CD14-positive monocyte (primary cell): ENCODE data around the gene HOXB1. TPM values are rescaled to one million over a fixed set of nuclear protein-coding genes. Genes with fewer than 3 reads are reported as not detected.
A peak's percentile ranks its signal among the peaks of the same experiment; 100 is the strongest.

Experiments
- DNase-seq, 3 donors: peaks; one replicate each; pipeline ENCODE4 v3.0.0-alpha.2; 2011 to 2022
- H2AFZ ChIP-seq: 2 replicates; pipeline ENCODE4 v1.6.0; 2012; ENCODE audit warnings: mild to moderate bottlenecking, low read depth, low read length, inconsistent platforms; ENCODE audit not compliant: insufficient read depth, poor library complexity, severe bottlenecking
- H3K27ac ChIP-seq, 2 donors: 1 replicate in 1 of 2; 2 replicates in 1 of 2; pipeline ENCODE4 v1.5.1; 2012 to 2013; ENCODE audit warnings: low read length in 2 of 2, control low read depth in 1 of 2, inconsistent platforms in 1 of 2, low read depth in 1 of 2, mild to moderate bottlenecking in 1 of 2
- H3K27me3 ChIP-seq, 2 donors: one replicate each; pipeline versions ENCODE4 v1.6.0 to v1.6.1; 2011 to 2013; ENCODE audit warnings: low read length in 2 of 2; ENCODE audit not compliant: control insufficient read depth in 2 of 2, insufficient read depth in 2 of 2
- H3K36me3 ChIP-seq, 2 donors: replicated peaks in 1 of 2; 1 replicate in 1 of 2; 2 replicates in 1 of 2; pipeline versions ENCODE4 v1.5.1 to v1.6.1; 2012 to 2013; ENCODE audit warnings: low read length in 2 of 2, control low read depth in 1 of 2, inconsistent platforms in 1 of 2, mild to moderate bottlenecking in 1 of 2; ENCODE audit not compliant: insufficient read depth in 2 of 2, control insufficient read depth in 1 of 2
- H3K4me1 ChIP-seq, 2 donors: 1 replicate in 1 of 2; 2 replicates in 1 of 2; pipeline versions ENCODE4 v1.5.1 to v1.6.1; 2012 to 2013; ENCODE audit warnings: low read length in 2 of 2, control low read depth in 1 of 2, inconsistent platforms in 1 of 2, mild to moderate bottlenecking in 1 of 2, moderate library complexity in 1 of 2; ENCODE audit not compliant: insufficient read depth in 2 of 2, control insufficient read depth in 1 of 2
- H3K4me2 ChIP-seq: replicated peaks from 2 replicates; pipeline ENCODE3; 2012; ENCODE audit warnings: low read length, moderate library complexity, mild to moderate bottlenecking; ENCODE audit not compliant: poor library complexity, severe bottlenecking; ENCODE audit errors: extremely low read depth
- H3K4me3 ChIP-seq, 3 experiments: fragments of 200-600 bp in 1 of 3; sonication (generic) in 1 of 3; replicated peaks in 1 of 3; 1 replicate in 2 of 3; 2 replicates in 1 of 3; pipeline ENCODE4 v1.5.1; 2011 to 2013; ENCODE audit warnings: low read length in 3 of 3, mild to moderate bottlenecking in 3 of 3, control low read depth in 2 of 3, low read depth in 2 of 3, inconsistent platforms in 1 of 3, moderate library complexity in 1 of 3
- H3K79me2 ChIP-seq: 2 replicates; pipeline ENCODE4 v1.6.0; 2012; ENCODE audit warnings: mild to moderate bottlenecking, control low read depth, inconsistent platforms, low read length, moderate library complexity; ENCODE audit not compliant: insufficient read depth
- H3K9ac ChIP-seq: 2 replicates; pipeline ENCODE4 v1.6.0; 2017; ENCODE audit warnings: low read length, mild to moderate bottlenecking; ENCODE audit not compliant: insufficient read depth, poor library complexity, severe bottlenecking
- H3K9me3 ChIP-seq, 2 donors: replicated peaks in 1 of 2; 1 replicate in 1 of 2; 2 replicates in 1 of 2; pipeline versions ENCODE4 v1.5.1 to v1.6.1; 2012 to 2013; ENCODE audit warnings: low read length in 2 of 2, control low read depth in 1 of 2; ENCODE audit not compliant: control insufficient read depth in 1 of 2, insufficient read depth in 1 of 2
- H4K20me1 ChIP-seq: 2 replicates; pipeline ENCODE4 v1.6.0; 2012; ENCODE audit warnings: mild to moderate bottlenecking, low read length, control low read depth, moderate library complexity; ENCODE audit not compliant: insufficient read depth
- H3K27ac Mint-ChIP-seq, 7 donors: one replicate each; pipeline ENCODE4 v1.8.0; 2020; ENCODE audit warnings: mild to moderate bottlenecking in 7 of 7, mixed read lengths in 7 of 7, moderate library complexity in 6 of 7, inconsistent platforms in 2 of 7
- H3K27me3 Mint-ChIP-seq, 3 donors: one replicate each; pipeline ENCODE4 v1.8.0; 2021 to 2022; ENCODE audit warnings: low read depth in 3 of 3, mild to moderate bottlenecking in 3 of 3, mixed read lengths in 3 of 3, moderate library complexity in 3 of 3, inconsistent platforms in 1 of 3
- H3K36me3 Mint-ChIP-seq, 2 donors: one replicate each; pipeline ENCODE4 v1.8.0; 2020; ENCODE audit warnings: mixed read lengths in 2 of 2, inconsistent platforms in 1 of 2, mild to moderate bottlenecking in 1 of 2
- H3K4me1 Mint-ChIP-seq: one replicate; pipeline ENCODE4 v1.8.0; 2020; ENCODE audit warnings: mild to moderate bottlenecking, mixed read lengths
- H3K4me3 Mint-ChIP-seq, 2 donors: one replicate each; pipeline ENCODE4 v1.8.0; 2020; ENCODE audit warnings: mild to moderate bottlenecking in 2 of 2, mixed read lengths in 2 of 2, moderate library complexity in 1 of 2
- H3K9me3 Mint-ChIP-seq, 7 donors: one replicate each; pipeline ENCODE4 v1.8.0; 2020 to 2022; ENCODE audit warnings: mixed read lengths in 7 of 7, mild to moderate bottlenecking in 6 of 7, moderate library complexity in 6 of 7, inconsistent platforms in 2 of 7
- WGBS: methylation state at CpG from one replicate; pipeline ENCODE4 v1.1.5; 2013; ENCODE audit warnings: missing lambda C conversion rate; ENCODE audit not compliant: insufficient coverage; 5-methylcytosine and 5-hydroxymethylcytosine counted together
- intact Hi-C, 2 donors: fragments of 100-400 bp; cut with micrococcal nuclease; formaldehyde crosslinking; loops; one replicate each; pipeline versions ENCODE4 v1.15.0 to v1.15.1; 2023
- polyA plus RNA-seq, 3 donors: library from polyadenylated mRNA; depleted of rRNA in 1 of 3; unstranded in 2 of 3; stranded (reverse) in 1 of 3; fragments of 300-500 nt in 2 of 3; fragments of >200 nt in 1 of 3; fragmentation: Illumina TruSeq in 2 of 3; gene quantifications; 1 replicate in 2 of 3; 2 replicates in 1 of 3; pipeline ENCODE4 v1.2.3, GENCODE V29; 2012 to 2021
- TF ChIP-seq, protein P1 (sequence below): fragments of 200-600 bp; IDR thresholded peaks from one replicate; pipeline ENCODE4 v1.8.0; 2022; ENCODE audit warnings: antibody characterized with exemption, mild to moderate bottlenecking

The HOXB1 gene
- polyA plus RNA-seq, 3 donors, result not detected

DNA sequence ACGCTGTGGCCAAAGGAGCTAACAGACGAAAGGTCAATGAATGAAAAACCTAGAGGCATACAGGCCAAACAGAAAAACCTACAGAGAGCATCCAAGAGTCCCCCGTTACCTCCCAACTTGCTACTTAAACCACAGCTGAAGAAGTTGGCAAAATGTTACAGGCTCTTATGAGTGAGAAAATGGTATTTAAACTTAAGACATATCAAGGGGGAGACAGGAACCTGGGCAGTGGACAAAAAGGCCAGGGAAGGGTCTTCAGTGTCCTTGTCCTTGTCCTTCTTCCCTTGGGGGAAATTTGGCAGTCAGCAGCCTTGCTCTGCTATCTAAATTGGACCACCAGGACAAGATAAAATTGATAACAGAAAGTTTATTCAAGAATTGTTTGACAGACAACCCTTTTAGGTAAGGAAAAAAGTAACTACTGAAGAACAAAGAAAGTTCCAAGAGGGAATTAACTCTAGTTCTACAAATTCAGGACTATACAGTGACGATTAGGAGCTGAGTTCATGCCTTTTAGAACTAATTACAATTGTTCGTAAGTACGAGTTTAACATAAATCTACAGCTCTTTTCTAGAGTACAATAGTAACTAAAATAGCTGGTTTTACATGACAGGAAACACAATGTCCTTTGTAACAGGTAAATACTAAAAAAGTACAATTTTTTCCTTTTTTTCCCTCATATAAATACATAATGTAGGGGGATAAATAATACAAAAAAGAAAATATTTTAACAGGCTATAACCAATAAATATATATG, 17.9 kb upstream of the HOXB1 start:
- Histone ChIP-seq H2AFZ (peak overlapping the region; percentile 83), H3K4me2 (peak overlapping the region; percentile 76), H3K9ac (peak overlapping the region; percentile 42), H4K20me1 (no peaks in the 10 kb centered on the region), H3K79me2 (no peaks in the 10 kb centered on the region), H3K27me3 (peaks cover 19 to 49% of the 10 kb centered on the region in 2 donors), H3K4me3 (peak overlapping the region; percentile 29 to 76 (median 57)), H3K27ac (no peak overlapping the region), H3K9me3 (no peaks in the 10 kb centered on the region), H3K4me1 (peaks cover 19 to 30% of the 10 kb centered on the region in 2 donors), H3K36me3 (no peaks in the 10 kb centered on the region)
- Mint-ChIP-seq H3K9me3 (peaks cover 0 to 9% (median 4%) of the 10 kb centered on the region in 7 donors), H3K4me1 (peaks cover 37% of the 10 kb centered on the region), H3K27me3 (peaks cover 58 to 61% (median 58%) of the 10 kb centered on the region in 3 donors), H3K27ac (no peak overlapping the region), H3K4me3 (peak overlapping the region; percentile 73 to 84), H3K36me3 (peaks cover 0 to 5% of the 10 kb centered on the region in 2 donors)
- TF ChIP-seq, protein P1, sequence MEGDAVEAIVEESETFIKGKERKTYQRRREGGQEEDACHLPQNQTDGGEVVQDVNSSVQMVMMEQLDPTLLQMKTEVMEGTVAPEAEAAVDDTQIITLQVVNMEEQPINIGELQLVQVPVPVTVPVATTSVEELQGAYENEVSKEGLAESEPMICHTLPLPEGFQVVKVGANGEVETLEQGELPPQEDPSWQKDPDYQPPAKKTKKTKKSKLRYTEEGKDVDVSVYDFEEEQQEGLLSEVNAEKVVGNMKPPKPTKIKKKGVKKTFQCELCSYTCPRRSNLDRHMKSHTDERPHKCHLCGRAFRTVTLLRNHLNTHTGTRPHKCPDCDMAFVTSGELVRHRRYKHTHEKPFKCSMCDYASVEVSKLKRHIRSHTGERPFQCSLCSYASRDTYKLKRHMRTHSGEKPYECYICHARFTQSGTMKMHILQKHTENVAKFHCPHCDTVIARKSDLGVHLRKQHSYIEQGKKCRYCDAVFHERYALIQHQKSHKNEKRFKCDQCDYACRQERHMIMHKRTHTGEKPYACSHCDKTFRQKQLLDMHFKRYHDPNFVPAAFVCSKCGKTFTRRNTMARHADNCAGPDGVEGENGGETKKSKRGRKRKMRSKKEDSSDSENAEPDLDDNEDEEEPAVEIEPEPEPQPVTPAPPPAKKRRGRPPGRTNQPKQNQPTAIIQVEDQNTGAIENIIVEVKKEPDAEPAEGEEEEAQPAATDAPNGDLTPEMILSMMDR, result no peak
- no CpG with 5 or more reads among the region's 6 CpGs for WGBS
- intact Hi-C loops, result no loop called here
- DNase-seq, result no peak

DNA sequence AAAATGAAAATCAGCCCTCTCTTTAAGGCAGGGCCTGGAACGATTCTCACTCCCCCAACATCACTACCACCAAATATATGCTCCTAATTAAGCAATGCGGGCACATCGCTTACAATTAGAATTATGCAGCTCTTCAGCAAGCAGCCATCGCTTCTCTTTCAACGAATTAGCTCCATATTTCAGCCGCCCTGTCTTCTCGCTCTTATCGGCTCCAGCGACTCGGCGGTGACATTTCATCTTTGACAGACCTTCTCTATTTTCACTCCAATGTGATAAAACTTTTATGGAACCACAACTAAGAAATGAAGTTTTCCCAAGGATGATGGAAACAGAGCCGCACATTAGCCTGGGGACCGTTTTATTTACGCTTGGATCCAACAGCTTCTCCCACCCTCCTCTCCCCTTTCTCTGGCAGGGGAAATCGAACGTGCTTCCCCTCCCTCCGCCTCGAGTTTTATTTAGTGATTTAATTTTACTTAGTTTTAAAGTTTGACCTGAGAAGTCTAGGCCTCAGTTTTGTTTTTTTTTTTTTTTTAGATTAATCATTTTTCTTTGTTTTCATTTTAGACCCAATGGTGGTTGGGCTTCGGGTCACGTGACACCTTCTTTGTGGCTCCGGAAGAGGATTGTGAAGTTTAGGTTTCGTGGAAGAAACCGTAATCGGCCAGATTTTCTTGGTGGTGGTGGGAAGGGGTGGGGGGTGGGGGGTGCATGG, 17.2 kb upstream of the HOXB1 start:
- Histone ChIP-seq H4K20me1 (no peaks in the 10 kb centered on the region), H3K9me3 (no peaks in the 10 kb centered on the region), H3K9ac (peak overlapping the region; percentile 42), H3K4me3 (peak overlapping the region; percentile 29 to 76 (median 57)), H3K27me3 (peaks cover 20 to 51% of the 10 kb centered on the region in 2 donors), H3K79me2 (no peaks in the 10 kb centered on the region), H3K4me2 (peak overlapping the region; percentile 76), H3K36me3 (no peaks in the 10 kb centered on the region), H3K4me1 (peaks cover 23 to 38% of the 10 kb centered on the region in 2 donors), H2AFZ (peak overlapping the region; percentile 83), H3K27ac (no peak overlapping the region)
- Mint-ChIP-seq H3K36me3 (peaks cover 0 to 5% of the 10 kb centered on the region in 2 donors), H3K4me3 (peak overlapping the region; percentile 73 to 84), H3K4me1 (peaks cover 42% of the 10 kb centered on the region), H3K9me3 (peaks cover 0 to 9% (median 8%) of the 10 kb centered on the region in 7 donors), H3K27me3 (peaks cover 59 to 60% (median 59%) of the 10 kb centered on the region in 3 donors), H3K27ac (peak overlapping the region in 2 of 7 donors; percentile 24 to 58)
- 14% methylated on average over 17 of the region's 24 CpGs for WGBS
- TF ChIP-seq, protein P1, result no peak
- DNase-seq, result peak in 2 of 3 donors; percentile 49 to 52
- intact Hi-C loops, result no loop called here
